WERI-Rb-1 (cell line): ENCODE measurements around the gene BAZ2A.
"Not testable (repeated sequence)": the region's sequence is repeated elsewhere in the genome, so short reads cannot be mapped to it uniquely, and the experiment has no call there.

Experiments
- DNase-seq: peaks from one replicate; pipeline ENCODE4 v3.0.0-alpha.2; 2020
- H3K27ac ChIP-seq: fragments of 250-450 bp; sonication (Bioruptor Pico); 2 replicates; pipeline ENCODE4 v1.5.1; 2020; ENCODE audit warnings: mild to moderate bottlenecking, moderate library complexity
- H3K27me3 ChIP-seq: fragments of 250-450 bp; sonication (Bioruptor Pico); 2 replicates; pipeline ENCODE4 v1.5.1; 2021; ENCODE audit warnings: mild to moderate bottlenecking, low read depth, moderate library complexity; ENCODE audit not compliant: insufficient read depth, severe bottlenecking
- H3K36me3 ChIP-seq: fragments of 250-450 bp; sonication (Bioruptor Pico); 2 replicates; pipeline ENCODE4 v1.5.1; 2020; ENCODE audit warnings: mild to moderate bottlenecking, moderate library complexity
- H3K4me3 ChIP-seq: 2 replicates; pipeline ENCODE4 v1.5.1; 2011; ENCODE audit warnings: low read depth, mild to moderate bottlenecking, control low read depth, low read length
- H3K9me3 ChIP-seq: fragments of 250-450 bp; sonication (Bioruptor Pico); 2 replicates; pipeline ENCODE4 v1.5.1; 2021; ENCODE audit warnings: mild to moderate bottlenecking, moderate library complexity; ENCODE audit not compliant: severe bottlenecking
- CTCF ChIP-seq: IDR thresholded peaks from 2 replicates; pipeline ENCODE4 v1.5.1; 2011; ENCODE audit warnings: low read depth, mild to moderate bottlenecking, control low read depth, inconsistent platforms, low read length

The BAZ2A gene

GRCh38 chr12:56668197-56668457 lies 38.0 kb upstream of the BAZ2A start:
- Histone ChIP-seq H3K9me3 (no peaks in the 10 kb centered on the region), H3K4me3 (no peak overlapping the region), H3K27ac (no peak overlapping the region), H3K36me3 (peaks cover 90% of the 10 kb centered on the region), H3K27me3 (no peaks in the 10 kb centered on the region)
- no peak for TF ChIP-seq CTCF
- no peak for DNase-seq

DNA sequence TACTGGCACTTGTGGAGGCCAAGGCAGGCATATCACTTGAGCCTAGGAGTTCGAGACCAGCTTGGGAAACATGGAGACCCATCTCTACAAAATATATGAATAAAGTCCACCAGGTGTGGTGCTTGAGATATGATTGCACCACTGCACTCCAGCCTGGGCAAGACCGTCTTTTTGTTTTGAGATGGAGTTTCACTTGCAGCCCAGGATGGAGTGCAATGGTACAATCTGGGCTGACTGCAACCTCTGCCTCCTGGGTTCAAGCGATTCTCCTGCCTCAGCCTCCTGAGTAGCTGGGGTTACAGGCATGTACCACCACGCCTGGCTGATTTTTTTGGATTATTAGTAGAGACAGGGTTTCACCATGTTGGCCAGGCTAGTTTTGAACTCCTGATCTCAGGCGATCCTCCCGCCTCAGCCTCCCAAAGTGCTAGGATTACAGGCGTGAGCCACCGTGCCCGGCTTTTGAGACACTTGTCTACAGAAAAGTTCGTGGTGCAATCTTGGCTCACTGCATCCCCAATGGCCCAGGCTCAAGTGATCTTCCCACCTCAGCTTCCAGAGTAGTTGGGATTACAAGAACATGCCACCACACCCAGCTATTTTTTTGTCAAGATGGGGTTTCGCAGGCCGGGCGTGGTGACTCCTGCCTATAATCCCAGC lies 32.0 kb upstream of the BAZ2A start:
- H3K27me3 ChIP-seq, result no peaks in the 10 kb centered on the region
- H3K9me3 ChIP-seq, result no peaks in the 10 kb centered on the region
- peaks cover 32% of the 10 kb centered on the region for H3K36me3 ChIP-seq
- H3K27ac ChIP-seq, result no peak overlapping the region
- no peak overlapping the region for H3K4me3 ChIP-seq
- DNase-seq, result no peak
- no peak for TF ChIP-seq CTCF

DNA sequence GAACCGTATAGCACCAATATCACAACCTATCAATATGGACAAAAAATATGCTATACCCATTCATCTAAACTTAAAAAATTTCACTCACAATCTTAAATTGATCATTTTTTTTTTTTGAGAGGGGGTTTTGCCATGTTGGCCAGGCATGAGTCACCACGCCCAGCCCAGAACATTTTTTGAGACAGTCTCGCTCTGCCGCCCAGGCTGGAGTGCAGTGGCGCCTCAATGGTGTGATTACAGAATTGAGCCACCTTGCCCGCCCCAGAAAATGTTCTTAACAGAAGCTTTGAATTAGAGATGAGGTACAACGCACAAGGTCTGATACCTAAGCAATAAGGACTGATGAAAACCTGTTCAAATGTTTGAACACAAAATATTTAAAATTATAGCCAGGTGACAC lies 31.4 kb upstream of the BAZ2A start:
- Histone ChIP-seq H3K27ac (no peak overlapping the region), H3K27me3 (no peaks in the 10 kb centered on the region), H3K4me3 (no peak overlapping the region), H3K36me3 (peaks cover 26% of the 10 kb centered on the region), H3K9me3 (no peaks in the 10 kb centered on the region)
- TF ChIP-seq CTCF, result no peak
- DNase-seq, result no peak

DNA sequence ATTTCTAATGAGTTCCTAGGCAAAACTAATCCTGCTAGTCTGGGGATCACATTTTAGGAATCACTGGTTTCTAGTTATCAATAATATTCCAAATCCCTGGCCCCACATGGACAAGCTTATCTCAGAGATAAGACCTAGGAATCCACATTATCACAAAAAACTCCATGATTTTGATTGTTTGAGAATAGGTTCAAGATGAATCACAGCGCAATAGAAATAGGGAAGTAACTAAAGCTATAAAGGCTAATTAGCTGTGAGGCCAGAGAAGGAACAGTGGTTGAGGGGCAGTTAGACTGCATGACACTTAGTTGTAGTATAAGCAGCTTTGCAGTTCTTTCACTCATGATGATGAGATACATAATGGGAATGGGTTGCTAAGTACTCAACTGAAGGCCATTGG lies 28.8 kb upstream of the BAZ2A start:
- no peak for DNase-seq
- Histone ChIP-seq H3K27ac (no peak overlapping the region), H3K36me3 (peaks cover 7% of the 10 kb centered on the region)

GRCh38 chr12:56657416-56658379 lies 27.6 kb upstream of the BAZ2A start:
- no peak for TF ChIP-seq CTCF
- peaks cover 7% of the 10 kb centered on the region for H3K9me3 ChIP-seq
- DNase-seq, result no peak
- H3K36me3 ChIP-seq, result no peaks in the 10 kb centered on the region
- no peak overlapping the region for H3K4me3 ChIP-seq
- no peaks in the 10 kb centered on the region for H3K27me3 ChIP-seq
- no peak overlapping the region for H3K27ac ChIP-seq

More for the DNA sequence above, 28.8 kb upstream of the BAZ2A start:
- no peak for TF ChIP-seq CTCF
- H3K9me3 ChIP-seq, result peaks cover 3% of the 10 kb centered on the region
- H3K27me3 ChIP-seq, result no peaks in the 10 kb centered on the region
- H3K4me3 ChIP-seq, result no peak overlapping the region

DNA sequence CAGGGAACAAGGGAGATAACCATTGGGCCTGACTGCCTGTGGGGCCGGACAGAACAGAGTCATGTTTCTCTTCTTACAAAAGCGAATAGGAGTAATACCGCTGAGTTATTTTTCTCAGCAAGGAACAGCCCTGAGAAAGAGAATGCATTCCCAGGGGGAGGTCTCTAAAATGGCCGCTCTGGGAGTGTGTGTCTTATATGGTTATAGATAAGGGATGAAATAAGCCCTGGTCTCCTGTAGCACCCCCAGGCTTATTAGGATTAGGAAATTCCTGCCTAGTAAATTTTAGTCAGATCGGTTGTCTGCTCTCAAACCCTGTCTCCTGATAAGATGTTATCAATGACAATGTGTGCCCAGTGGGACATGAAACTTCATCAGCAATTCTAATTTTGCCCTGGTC lies 23.7 kb upstream of the BAZ2A start:
- not testable (repeated sequence) for H3K9me3 ChIP-seq, DNase-seq, H3K36me3 ChIP-seq, H3K27me3 ChIP-seq, H3K27ac ChIP-seq, H3K4me3 ChIP-seq

DNA sequence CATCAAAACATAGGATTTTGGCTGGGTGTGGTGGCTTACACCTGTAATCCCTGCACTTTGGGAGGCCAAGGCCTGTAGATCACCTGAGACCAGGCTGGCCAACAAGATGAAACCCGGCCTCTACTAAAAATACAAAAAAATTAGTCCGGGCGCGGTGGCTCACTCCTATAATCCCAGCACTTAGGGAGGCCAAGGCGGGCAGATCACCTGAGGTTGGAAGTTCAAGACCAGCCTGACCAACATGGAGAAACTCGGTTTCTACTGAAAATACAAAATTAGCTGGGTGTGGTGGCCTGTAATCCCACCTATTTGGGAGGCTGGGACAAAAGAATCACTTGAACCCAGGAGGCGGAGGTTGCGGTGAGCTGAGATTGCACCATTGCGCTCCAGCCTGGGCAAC lies 17.9 kb upstream of the BAZ2A start:
- H3K36me3 ChIP-seq, result peaks cover 27% of the 10 kb centered on the region
- H3K4me3 ChIP-seq, H3K9me3 ChIP-seq, H3K27ac ChIP-seq, H3K27me3 ChIP-seq, DNase-seq: not testable (repeated sequence)
